GM18873 (cell line): Measurements from ENCODE around the gene SHISA8.
A peak's percentile ranks its signal among the peaks of the same experiment; 100 is the strongest.

Source experiments
- ATAC-seq: cut with Tn5 transposase; IDR thresholded peaks from one replicate; pipeline ENCODE4 v1.9.1; 2021; ENCODE audit warnings: mild to moderate bottlenecking, moderate library complexity, moderate number of reproducible peaks; ENCODE audit not compliant: unreplicated experiment, low FRiP score

SHISA8 gene

GRCh38 chr22:41934284-41935014 is 19.6 kb upstream of the SHISA8 start:
- ATAC-seq, result no peak

DNA sequence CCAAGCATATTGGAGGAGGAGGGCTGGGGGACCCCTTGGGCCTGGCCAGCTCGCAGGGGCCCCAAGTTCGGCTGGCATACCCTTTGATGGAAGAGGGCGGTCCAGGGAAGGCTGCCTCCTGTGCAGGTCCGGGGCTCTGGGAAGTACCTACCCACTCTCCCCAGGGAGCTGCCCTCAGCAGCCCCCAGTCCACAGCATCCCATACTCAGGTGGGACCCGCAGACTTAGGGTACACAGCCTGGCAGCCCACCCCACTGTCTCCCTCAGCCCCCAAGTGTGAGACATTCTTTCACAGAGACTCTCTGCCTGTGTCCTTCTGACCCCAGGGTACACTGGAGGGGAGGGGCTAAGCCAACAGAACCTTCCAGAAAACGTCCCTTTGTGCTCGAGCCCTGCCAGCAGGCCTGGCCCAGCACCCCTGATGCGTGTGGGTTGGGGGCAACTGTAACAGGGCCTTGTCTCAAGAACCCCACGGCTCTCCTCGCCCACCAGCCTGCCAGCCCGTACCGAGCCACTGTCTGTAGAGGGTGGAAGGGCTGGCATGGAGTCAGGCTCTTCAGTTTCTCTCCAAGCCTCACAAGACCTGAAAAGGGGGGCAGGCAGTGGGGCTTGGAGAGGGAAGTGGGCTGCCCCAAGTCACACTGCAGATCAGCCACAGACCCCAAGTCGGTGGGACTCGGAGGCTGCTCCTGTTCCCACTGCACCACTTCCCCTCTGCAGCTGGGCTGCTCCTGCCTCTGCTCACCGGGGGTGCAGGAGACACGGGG is 18.7 kb upstream of the SHISA8 start:
- no peak for ATAC-seq

- ATAC-seq, result no peak
Observed at GRCh38 chr22:41932353-41932752, 17.5 kb upstream of the SHISA8 start.

GRCh38 chr22:41931701-41932269 is 16.9 kb upstream of the SHISA8 start:
- ATAC-seq, result no peak

- no peak for ATAC-seq
Observed at GRCh38 chr22:41929418-41929810, 14.5 kb upstream of the SHISA8 start.

DNA sequence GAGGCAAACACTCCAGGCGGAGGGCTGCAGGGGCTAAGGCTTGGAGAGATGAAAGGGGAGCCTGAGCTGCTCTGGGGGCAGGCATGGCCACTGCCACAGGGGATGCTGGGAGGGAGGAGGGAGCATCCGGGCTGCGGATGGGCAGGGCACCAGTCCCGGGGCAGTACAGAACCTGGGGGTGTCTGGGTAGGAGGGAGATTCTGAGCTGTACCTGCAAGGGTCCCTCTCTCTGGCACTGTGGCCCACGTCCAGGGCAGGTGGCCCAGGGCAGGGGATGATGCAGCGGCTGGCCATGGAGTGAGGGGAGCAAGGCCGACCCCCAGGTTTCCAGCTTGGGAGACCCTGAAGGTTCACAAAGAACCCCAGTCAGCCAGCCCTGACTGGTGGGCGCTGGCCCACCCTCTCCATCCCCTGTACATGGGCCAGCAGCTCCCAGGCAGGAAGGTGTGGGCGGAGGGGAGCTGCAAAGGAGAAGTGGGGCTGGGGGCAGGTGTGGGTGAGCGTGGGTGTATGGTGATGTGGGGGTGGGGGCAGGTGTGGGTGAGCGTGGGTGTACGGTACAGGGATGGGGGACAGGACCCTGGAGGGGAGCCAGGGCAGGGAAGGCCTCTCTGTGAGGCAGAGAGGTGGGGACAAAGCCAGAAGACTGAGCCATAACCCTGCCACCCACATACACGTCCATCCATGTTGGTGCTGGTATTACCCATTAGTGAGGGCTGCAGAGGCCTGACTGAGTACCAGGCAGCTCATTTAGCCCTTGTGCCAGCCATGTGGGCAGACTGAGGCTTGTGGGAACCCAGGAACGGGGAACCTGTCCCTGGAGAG is 13.9 kb upstream of the SHISA8 start:
- no peak for ATAC-seq

GRCh38 chr22:41927813-41928212 is 12.9 kb upstream of the SHISA8 start:
- no peak for ATAC-seq

GRCh38 chr22:41925783-41926460 is 11.0 kb upstream of the SHISA8 start:
- ATAC-seq, result no peak

- no peak for ATAC-seq
Observed at GRCh38 chr22:41923595-41924276, 8.9 kb upstream of the SHISA8 start.

DNA sequence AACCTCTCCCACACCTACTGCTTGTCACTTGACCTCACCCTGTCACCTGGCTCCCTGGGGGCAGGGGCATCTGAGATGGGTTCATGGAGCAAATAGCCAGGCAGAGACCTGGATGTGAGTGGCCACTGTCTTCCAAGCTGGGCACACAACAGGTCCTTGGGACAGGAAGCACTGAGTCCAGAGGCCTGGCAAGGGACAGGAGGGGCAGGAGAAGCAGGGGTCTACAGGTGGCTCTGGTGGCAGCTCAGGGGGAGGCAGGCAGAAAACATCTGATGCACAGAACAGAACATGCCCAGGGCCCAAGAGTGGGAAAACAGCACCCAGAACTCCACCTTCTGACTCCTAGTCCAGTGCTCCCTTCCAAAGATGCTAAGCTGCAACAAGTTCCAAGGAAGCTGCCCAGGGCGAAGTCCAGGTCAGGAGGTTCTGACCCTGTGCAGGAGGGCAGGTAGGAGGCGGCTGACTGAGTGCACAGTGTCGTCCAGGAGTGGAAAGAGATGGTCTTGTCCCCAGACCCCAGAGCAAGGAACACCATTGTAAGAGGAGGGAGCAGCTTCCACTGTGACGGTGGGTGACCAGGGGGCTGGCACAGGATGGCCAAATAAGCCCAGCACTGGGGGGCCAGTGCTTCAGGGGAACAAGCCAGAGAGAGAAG is 8.2 kb upstream of the SHISA8 start:
- no peak for ATAC-seq

- no peak for ATAC-seq
Observed at GRCh38 chr22:41922328-41922727, 7.5 kb upstream of the SHISA8 start.

GRCh38 chr22:41920271-41920976 is 5.5 kb upstream of the SHISA8 start:
- ATAC-seq, result no peak

DNA sequence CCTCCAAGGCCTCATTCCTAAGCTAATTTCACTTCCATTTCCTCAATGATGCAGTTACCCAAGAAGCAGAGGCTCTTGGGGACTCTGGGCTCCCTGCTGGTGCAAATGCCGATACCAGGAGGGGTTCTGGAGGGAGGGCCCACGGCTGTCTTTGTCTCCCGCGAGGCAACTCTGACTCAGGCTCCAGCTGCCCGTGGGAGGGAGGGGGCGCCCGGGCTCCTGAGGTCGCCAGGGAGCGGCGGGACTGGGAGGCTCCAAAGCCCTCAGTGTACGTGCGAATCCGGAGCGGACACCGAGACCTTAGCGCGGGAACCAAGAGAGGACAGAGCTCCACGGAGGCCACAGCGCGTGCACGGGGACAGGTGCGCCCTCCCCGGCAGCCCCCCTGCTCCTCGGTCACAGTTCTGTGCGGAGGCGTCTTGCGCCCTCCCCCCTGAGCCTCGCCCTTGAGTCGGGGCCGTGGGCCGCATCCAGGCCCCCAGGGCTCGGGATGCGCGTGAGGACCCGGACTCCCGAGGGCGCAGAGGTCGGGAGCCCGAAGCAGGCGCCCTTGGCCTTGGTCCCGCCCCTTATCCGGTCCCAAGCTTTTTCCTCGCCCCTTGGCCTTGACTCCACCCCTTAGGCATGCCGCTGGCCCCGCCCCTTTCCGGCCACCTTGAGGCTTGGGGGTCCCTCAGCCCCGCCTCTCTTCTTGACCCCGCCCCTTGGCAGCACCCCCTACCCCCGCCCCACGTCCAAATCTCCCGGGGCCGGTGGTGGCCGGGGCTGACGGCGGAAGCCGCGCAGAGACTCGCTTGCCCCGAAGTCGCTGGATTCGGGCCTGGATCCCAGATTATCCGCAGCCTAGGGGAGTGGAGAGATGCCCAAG is 4.7 kb upstream of the SHISA8 start:
- peak; percentile 47 for ATAC-seq

GRCh38 chr22:41917903-41918791 is 3.3 kb upstream of the SHISA8 start:
- no peak for ATAC-seq

GRCh38 chr22:41917375-41917902 is 2.6 kb upstream of the SHISA8 start:
- no peak for ATAC-seq

- ATAC-seq, result no peak
Observed at GRCh38 chr22:41916745-41917358, 2.0 kb upstream of the SHISA8 start.
